ENCODE results near the gene CPEB2.

Gene CPEB2

DNA sequence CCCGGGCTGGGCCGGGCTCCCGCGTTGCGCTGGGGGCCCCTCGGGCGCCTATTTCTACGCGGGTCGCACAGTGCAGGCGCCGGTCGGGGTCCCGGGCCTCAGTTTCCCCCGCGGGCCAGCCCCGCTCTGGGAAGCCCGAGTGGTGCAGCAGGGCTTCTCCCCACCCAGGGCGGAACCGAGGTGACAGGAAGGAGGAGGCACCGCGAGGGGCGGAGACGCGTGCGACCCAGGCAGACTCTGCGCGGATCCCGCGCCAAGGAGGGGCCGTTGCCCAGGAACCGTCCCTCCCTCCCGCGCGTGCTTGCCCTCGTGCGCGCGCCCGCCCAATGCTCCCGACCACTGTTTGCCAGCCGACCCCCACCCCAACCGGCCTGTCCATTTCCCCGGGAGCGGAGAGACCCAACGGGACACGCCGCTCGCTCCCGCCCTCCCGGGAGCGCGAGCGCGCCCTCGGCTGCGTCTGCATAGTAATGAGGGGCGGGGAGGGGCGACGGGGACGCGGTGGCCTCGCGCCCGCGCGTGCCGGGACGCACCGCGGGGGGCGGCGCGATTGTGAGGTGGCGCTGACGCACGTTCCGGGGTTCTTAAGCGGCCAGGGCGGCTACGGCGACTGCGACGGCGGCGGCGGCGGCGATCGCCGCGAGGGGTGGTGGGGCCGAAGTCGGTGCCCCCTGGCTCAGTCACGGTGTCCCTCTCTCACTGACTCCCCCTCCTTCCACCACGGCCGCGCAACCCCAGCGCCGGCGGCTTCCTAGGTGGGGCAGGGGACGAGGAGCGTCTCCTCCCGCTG lies at the start of gene CPEB2:
Gene CPEB2, plus strand, starts transcription at position 613 of the 790 bp plus-strand sequence. CDS start 193 bp downstream, outside the sequence.
- peak; percentile 91 for DNase-seq (ENCODE audit: low read depth)

DNA sequence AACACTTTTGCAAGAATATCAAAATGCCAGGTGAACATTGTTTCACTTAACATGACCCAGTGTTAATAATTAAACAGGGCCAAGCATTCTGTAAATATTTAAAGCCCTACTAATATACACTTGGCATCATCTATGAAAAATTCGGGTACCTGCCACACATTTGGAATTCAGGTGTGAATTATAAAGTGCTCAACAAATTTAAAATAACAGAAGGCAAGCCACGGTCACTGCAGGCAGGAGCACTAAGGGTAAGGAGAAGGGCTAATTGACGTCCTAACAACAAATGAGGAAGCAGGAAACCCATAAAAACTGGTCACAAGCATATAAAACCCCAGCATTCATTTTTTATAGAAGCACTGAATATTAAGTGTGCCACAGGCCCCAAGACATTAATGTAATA lies 43.8 kb upstream of the CPEB2 start:
- no peak for DNase-seq (ENCODE audit: low read depth)

- no peak for DNase-seq (ENCODE audit: low read depth)
These were observed 41.0 kb upstream of the CPEB2 start for GRCh38 chr4:14961292-14961691.

DNA sequence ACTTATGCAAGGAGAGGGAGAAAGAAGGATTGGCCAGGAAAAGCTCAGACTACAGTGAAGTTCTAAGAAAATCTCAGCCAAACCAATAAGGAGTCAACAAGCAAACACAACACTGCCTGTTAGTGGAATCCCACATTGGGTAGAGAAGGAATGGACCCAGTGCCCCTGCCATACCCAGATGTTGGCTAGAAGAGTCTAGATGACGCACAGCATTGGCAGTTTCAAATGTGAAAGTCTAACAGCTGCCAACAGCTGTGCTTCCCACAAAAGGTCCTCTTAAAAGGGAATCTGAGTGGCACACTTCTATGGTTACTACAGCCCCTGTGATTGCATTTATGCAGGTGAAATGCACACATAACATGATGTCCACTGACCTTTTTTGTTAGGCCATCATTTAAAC lies 37.2 kb upstream of the CPEB2 start:
- DNase-seq (ENCODE audit: low read depth) = no peak

GRCh38 chr4:14967982-14968381 lies 34.3 kb upstream of the CPEB2 start:
- DNase-seq (ENCODE audit: low read depth) = no peak

- peak; percentile 27 for DNase-seq (ENCODE audit: low read depth)
These were observed 24.5 kb upstream of the CPEB2 start for GRCh38 chr4:14977830-14978229.

- no peak for DNase-seq (ENCODE audit: low read depth)
These were observed 17.8 kb upstream of the CPEB2 start for GRCh38 chr4:14984448-14984847.

GRCh38 chr4:14985161-14985560 lies 17.1 kb upstream of the CPEB2 start:
- DNase-seq (ENCODE audit: low read depth) = peak; percentile 76

GRCh38 chr4:14985843-14986242 lies 16.4 kb upstream of the CPEB2 start:
- no peak for DNase-seq (ENCODE audit: low read depth)

GRCh38 chr4:14987054-14987453 lies 15.2 kb upstream of the CPEB2 start:
- DNase-seq (ENCODE audit: low read depth) = no peak

- no peak for DNase-seq (ENCODE audit: low read depth)
These were observed 11.8 kb upstream of the CPEB2 start for GRCh38 chr4:14990484-14990883.

GRCh38 chr4:14994242-14994641 lies 8.0 kb upstream of the CPEB2 start:
- DNase-seq (ENCODE audit: low read depth) = no peak

DNA sequence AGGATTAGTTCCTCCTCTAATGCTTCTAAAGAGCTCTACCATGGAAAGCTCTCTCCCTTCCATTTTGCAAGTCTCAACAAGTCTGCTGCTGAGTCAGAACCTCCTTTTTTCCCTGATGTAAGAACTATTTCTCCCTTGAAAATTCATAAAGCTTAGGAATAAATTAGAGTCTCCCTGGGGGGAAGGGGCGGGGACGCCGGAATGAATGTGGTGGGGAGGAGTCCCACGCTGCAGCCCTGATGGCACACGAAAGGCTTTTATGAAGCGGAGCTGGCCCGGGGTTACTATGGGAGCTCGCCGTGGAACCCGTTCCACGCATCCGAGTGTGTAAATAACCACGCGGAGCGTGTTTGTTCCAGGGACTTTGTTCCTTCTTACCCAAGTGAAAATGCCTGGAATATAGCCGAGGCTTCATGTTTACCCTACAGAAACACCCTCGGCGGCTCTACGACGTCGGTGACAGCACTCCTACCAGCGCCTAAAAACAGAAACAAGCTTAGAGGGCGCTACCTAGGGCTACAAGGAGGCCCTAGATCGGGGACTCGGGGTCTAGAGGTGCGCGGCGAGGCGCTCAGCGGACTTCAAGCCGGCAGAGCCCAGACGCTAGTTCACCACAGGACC lies 923 bp upstream of the CPEB2 start:
- peak; percentile 92 for DNase-seq (ENCODE audit: low read depth)

DNA sequence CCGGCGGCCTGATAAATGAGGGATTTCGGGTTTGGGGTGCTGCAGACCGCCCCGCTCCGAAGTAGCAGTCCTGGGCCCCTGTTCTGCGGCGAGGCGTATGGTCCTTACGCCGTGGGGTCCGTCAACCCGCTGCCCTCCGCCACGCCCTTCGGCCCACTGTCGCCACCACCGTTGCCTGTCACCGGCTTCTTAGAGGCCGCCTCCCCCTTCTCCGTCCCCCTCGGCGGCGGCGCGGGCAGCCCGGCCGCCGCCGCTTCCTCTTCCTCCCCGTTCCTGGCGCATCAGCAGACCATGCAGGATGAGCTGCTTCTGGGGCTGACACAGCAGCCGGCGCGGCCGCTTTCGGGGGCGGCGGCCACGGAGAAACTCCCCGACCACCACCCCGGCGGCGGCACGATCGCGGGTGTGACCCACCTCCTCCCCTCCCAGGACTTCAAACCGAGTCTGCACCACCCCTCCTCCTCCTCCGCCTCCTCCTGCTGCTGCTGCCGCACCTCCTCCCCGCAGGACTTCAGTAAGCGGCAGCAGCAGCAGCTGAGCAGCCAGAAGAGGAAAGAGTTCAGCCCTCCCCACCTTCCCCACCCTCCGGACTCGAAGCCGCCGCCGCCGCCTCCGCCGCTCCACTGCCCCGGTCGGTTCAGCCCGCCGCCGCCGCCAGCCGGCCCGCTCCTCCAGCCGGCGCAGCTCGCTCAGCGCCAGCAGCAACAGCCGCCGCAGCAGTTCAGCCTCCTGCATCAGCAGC lies 549 bp downstream of the CPEB2 start:
- DNase-seq (ENCODE audit: low read depth) = peak; percentile 87

- peak; percentile 26 for DNase-seq (ENCODE audit: low read depth)
These were observed 1.2 kb downstream of the CPEB2 start for GRCh38 chr4:15003401-15003890.

DNA sequence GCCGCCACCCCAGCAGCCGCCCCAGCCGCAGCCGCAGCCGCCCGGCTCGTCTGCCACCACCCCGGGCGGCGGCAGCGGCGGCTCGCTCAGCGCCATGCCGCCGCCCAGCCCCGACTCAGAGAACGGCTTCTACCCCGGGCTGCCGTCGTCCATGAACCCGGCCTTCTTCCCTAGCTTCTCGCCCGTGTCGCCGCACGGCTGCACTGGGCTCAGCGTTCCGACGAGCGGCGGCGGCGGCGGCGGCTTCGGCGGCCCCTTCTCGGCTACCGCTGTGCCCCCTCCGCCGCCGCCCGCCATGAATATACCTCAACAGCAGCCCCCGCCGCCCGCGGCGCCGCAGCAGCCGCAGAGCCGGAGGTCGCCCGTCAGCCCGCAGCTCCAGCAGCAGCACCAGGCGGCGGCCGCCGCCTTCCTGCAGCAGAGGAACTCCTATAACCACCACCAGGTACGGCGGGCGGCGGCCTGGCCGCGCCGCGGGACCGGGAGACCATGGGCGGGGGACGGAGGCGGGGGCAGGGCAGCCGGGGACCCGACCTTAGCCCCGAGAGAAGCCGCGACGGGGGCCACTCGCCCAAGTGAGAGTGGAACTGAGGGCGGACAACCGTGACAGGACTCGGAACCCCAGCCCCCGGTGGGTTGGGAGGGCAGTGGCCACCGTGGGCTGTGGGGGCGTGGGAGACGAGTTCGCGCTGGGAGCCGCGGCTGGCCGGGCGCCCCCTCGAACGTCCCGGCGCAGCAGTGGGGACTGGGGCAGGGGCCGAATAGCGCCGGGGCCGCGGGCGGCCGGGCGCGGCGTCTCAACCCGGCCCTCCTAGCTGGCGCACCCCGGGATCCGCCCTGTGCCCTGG lies 1.8 kb downstream of the CPEB2 start:
- DNase-seq (ENCODE audit: low read depth) = no peak

GRCh38 chr4:15004739-15005301 lies 2.5 kb downstream of the CPEB2 start:
- DNase-seq (ENCODE audit: low read depth) = peak; percentile 66

DNA sequence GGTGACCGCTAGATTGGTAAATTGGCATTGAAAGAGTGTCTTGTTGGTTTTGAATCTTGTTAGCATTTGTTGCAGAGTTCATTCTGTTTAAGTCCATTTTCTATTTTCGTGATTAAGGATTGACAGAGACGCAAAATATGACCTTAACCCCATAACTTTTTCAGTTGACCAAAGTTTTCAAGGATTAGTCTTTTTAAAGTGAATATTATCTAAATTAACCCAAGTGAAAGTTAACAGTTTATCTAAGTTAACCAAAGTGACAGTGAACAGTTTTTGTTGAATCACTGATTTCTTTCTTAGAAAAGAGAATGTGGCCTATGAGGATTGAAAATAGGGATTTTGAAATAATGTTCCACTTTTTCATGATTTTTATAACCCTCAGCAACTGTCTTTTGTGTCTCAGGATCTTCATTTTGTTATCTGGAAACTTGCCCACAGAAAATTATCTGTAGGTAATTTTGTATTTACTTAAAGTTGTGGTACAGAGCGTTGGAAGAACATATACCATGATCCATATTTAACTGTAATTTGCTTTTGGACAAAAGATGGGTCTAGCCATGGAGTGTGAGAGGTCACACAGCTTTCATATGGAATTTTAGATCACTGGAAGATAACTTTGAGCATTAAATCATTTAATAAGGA lies 3.3 kb downstream of the CPEB2 start:
- no peak for DNase-seq (ENCODE audit: low read depth)

- no peak for DNase-seq (ENCODE audit: low read depth)
These were observed 4.2 kb downstream of the CPEB2 start for GRCh38 chr4:15006416-15007024.

- no peak for DNase-seq (ENCODE audit: low read depth)
These were observed 4.9 kb downstream of the CPEB2 start for GRCh38 chr4:15007201-15007600.
